WTC11 (cell line): Measurements from ENCODE around the gene MCM10. TPM values are rescaled to one million over a fixed set of nuclear protein-coding genes. Genes with fewer than 3 reads are reported as not detected.

Experiments used
- ATAC-seq: fragments of 200-7000 bp; cut with Tn5 transposase; 2 replicates; pipeline ENCODE4 v1.10.0; 2021; ENCODE audit warnings: mild to moderate bottlenecking, moderate library complexity
- CTCF ChIA-PET: fragments of 300-600 bp; sonication (Branson Sonifier 250); formaldehyde crosslinking; loops from one replicate; lab custom pipeline; 2021; ENCODE audit warnings: antibody characterized with exemption; lab: Charles Lee
- POLR2A ChIA-PET: fragments of 350-600 bp; sonication (Branson Sonifier 250); formaldehyde crosslinking; loops from one replicate; lab custom pipeline; 2021; ENCODE audit warnings: antibody characterized with exemption; lab: Charles Lee
- DNase-seq: peaks from one replicate; pipeline ENCODE4 v3.0.0; 2021; ENCODE audit warnings: low spot score
- H3K27ac Mint-ChIP-seq: 2 replicates; pipeline ENCODE4 v1.8.0; 2021; ENCODE audit warnings: mixed read lengths
- H3K27me3 Mint-ChIP-seq: 2 replicates; pipeline ENCODE4 v1.8.0; 2021; ENCODE audit warnings: low read depth, mild to moderate bottlenecking, moderate library complexity, mixed read lengths
- H3K36me3 Mint-ChIP-seq: 2 replicates; pipeline ENCODE4 v1.8.0; 2021; ENCODE audit warnings: mixed read lengths
- H3K4me1 Mint-ChIP-seq: 2 replicates; pipeline ENCODE4 v1.8.0; 2022; ENCODE audit warnings: mixed read lengths
- H3K4me3 Mint-ChIP-seq: 2 replicates; pipeline ENCODE4 v1.8.0; 2021; ENCODE audit warnings: mild to moderate bottlenecking, moderate library complexity, mixed read lengths
- H3K9me3 Mint-ChIP-seq: 2 replicates; pipeline ENCODE4 v1.8.0; 2021; ENCODE audit warnings: mixed read lengths
- ATF2 ChIP-seq: sonication (generic); formaldehyde crosslinking; IDR thresholded peaks from 2 replicates; pipeline ENCODE4 v1.8.1; 2022; ENCODE audit warnings: low read depth, missing genetic modification reagents, borderline replicate concordance
- CDX4 ChIP-seq: fragments of 250-450 bp; sonication (Bioruptor Pico); IDR thresholded peaks from 2 replicates; pipeline ENCODE4 v1.9.0; 2021; ENCODE audit warnings: moderate library complexity, mild to moderate bottlenecking, inconsistent platforms, borderline replicate concordance
- CREB1 ChIP-seq: sonication (generic); formaldehyde crosslinking; IDR thresholded peaks from 2 replicates; pipeline ENCODE4 v1.8.0; 2023; ENCODE audit warnings: mild to moderate bottlenecking, missing genetic modification reagents
- E2F5 ChIP-seq: sonication (generic); formaldehyde crosslinking; IDR thresholded peaks from 2 replicates; pipeline ENCODE4 v1.8.1; 2022; ENCODE audit warnings: mild to moderate bottlenecking, moderate library complexity, missing genetic modification reagents
- ERG ChIP-seq: fragments of 250-450 bp; sonication (Bioruptor Pico); IDR thresholded peaks from 2 replicates; pipeline ENCODE4 v1.8.0; 2021; ENCODE audit warnings: mild to moderate bottlenecking
- FOXP4 ChIP-seq: sonication (generic); formaldehyde crosslinking; IDR thresholded peaks from 2 replicates; pipeline ENCODE4 v1.8.0; 2022; ENCODE audit warnings: mild to moderate bottlenecking, missing genetic modification reagents
- GRHL2 ChIP-seq: fragments of 250-450 bp; sonication (Bioruptor Pico); IDR thresholded peaks from 2 replicates; pipeline ENCODE4 v1.8.0; 2022; ENCODE audit warnings: mild to moderate bottlenecking, moderate library complexity; ENCODE audit not compliant: insufficient replicate concordance, severe bottlenecking
- JAZF1 ChIP-seq: fragments of 250-450 bp; sonication (Bioruptor Pico); IDR thresholded peaks from 2 replicates; pipeline ENCODE4 v1.9.0; 2021; ENCODE audit warnings: moderate library complexity, mild to moderate bottlenecking, inconsistent platforms
- JUN ChIP-seq: sonication (generic); formaldehyde crosslinking; IDR thresholded peaks from 2 replicates; pipeline ENCODE4 v1.8.0; 2023; ENCODE audit warnings: mild to moderate bottlenecking, missing genetic modification reagents
- MLX ChIP-seq: sonication (generic); formaldehyde crosslinking; IDR thresholded peaks from 2 replicates; pipeline ENCODE4 v1.8.1; 2023; ENCODE audit warnings: mild to moderate bottlenecking, missing genetic modification reagents, moderate library complexity
- OVOL2 ChIP-seq: fragments of 250-450 bp; sonication (Bioruptor Pico); IDR thresholded peaks from 2 replicates; pipeline ENCODE4 v1.9.0; 2021; ENCODE audit warnings: mild to moderate bottlenecking, borderline replicate concordance
- PREB ChIP-seq: sonication (generic); formaldehyde crosslinking; IDR thresholded peaks from 2 replicates; pipeline ENCODE4 v1.8.1; 2022; ENCODE audit warnings: mild to moderate bottlenecking, missing genetic modification reagents, moderate library complexity, borderline replicate concordance
- TCF7 ChIP-seq: sonication (generic); formaldehyde crosslinking; IDR thresholded peaks from 2 replicates; pipeline ENCODE4 v1.8.0; 2022; ENCODE audit warnings: mild to moderate bottlenecking, low read depth, missing genetic modification reagents, moderate library complexity
- TEAD1 ChIP-seq: sonication (generic); formaldehyde crosslinking; IDR thresholded peaks from 2 replicates; pipeline ENCODE4 v1.8.0; 2022; ENCODE audit warnings: mild to moderate bottlenecking, missing genetic modification reagents
- TP53 ChIP-seq: sonication (generic); formaldehyde crosslinking; IDR thresholded peaks from 2 replicates; pipeline ENCODE4 v1.8.1; 2023; ENCODE audit warnings: mild to moderate bottlenecking, missing genetic modification reagents
- ZNF121 ChIP-seq: sonication (generic); formaldehyde crosslinking; IDR thresholded peaks from 2 replicates; pipeline ENCODE4 v1.8.0; 2023; ENCODE audit warnings: missing genetic modification reagents
- ZNF532 ChIP-seq: fragments of 250-450 bp; sonication (Bioruptor Pico); IDR thresholded peaks from 2 replicates; pipeline ENCODE4 v1.9.0; 2021; ENCODE audit warnings: mild to moderate bottlenecking, borderline replicate concordance
- ZSCAN18 ChIP-seq: fragments of 250-450 bp; sonication (Bioruptor Pico); IDR thresholded peaks from 2 replicates; pipeline ENCODE4 v2.1.2; 2022; ENCODE audit warnings: mild to moderate bottlenecking, moderate library complexity
- total RNA-seq: library from RNA; stranded (reverse); gene quantifications from 3 replicates; pipeline ENCODE4 v1.2.3, GENCODE V29; 2021

MCM10 gene
- total RNA-seq, 1 experiment from 2014 or later: 44.3 TPM

- Mint-ChIP-seq H3K36me3 (peaks cover 18% of the 10 kb centered on the region), H3K4me1 (peaks cover 11% of the 10 kb centered on the region), H3K27ac (no peak overlapping the region), H3K4me3 (no peak overlapping the region), H3K9me3 (peaks cover 9% of the 10 kb centered on the region), H3K27me3 (no peaks in the 10 kb centered on the region)
- DNase-seq: no peak
- ChIA-PET CTCF (interaction anchor here (0.7 to 2.4 kb wide), 2 partner anchors 83 to 85 kb away, joined by 3 to 18 read pairs; no protein-coding TSS in a partner anchor), POLR2A (no interaction called here)
- peak; percentile 86 for TF ChIP-seq ZNF121
- no peak for TF ChIP-seq E2F5
- no peak for TF ChIP-seq FOXP4 (CRISPR knock-in tag)
- ATAC-seq: no peak
Measured at GRCh38 chr10:13218878-13219277, 57.5 kb downstream of the MCM10 start.

- CTCF ChIA-PET: interaction anchor here (0.6 to 2.4 kb wide), 10 partner anchors 11 to 317 kb away, joined by 3 to 18 read pairs (median 3); no protein-coding TSS in a partner anchor
- H3K4me1 Mint-ChIP-seq: peaks cover 11% of the 10 kb centered on the region
- no peak overlapping the region for H3K4me3 Mint-ChIP-seq
- H3K27me3 Mint-ChIP-seq: no peaks in the 10 kb centered on the region
- peak overlapping the region; percentile 68; the same call in 1 of the 2 replicates for H3K27ac Mint-ChIP-seq
- peaks cover 9% of the 10 kb centered on the region for H3K36me3 Mint-ChIP-seq
- POLR2A ChIA-PET: no interaction called here
- peak; percentile 53 for DNase-seq
- peaks cover 4% of the 10 kb centered on the region; the same call in 1 of the 2 replicates for H3K9me3 Mint-ChIP-seq
- peak; percentile 90 for ATAC-seq
- TF ChIP-seq GRHL2 (CRISPR knock-in tag) (no peak), TCF7 (CRISPR knock-in tag) (no peak), TP53 (no peak), CDX4 (no peak), TEAD1 (CRISPR knock-in tag) (no peak), ERG (CRISPR knock-in tag) (no peak), JAZF1 (CRISPR knock-in tag) (no peak), ZSCAN18 (CRISPR knock-in tag) (no peak), ZNF532 (no peak), JUN (no peak), OVOL2 (no peak), ATF2 (no peak), CREB1 (CRISPR knock-in tag) (no peak), PREB (CRISPR knock-in tag) (no peak), MLX (CRISPR knock-in tag) (no peak)
Measured at GRCh38 chr10:13219685-13220670, 58.6 kb downstream of the MCM10 start.
